Femur (tissue), 1 donor: Measurements from ENCODE around the gene SLC9A4.

Source experiments
- DNase-seq: peaks from one replicate; pipeline ENCODE4 v3.0.0-alpha.2; 2017

Gene SLC9A4

DNA sequence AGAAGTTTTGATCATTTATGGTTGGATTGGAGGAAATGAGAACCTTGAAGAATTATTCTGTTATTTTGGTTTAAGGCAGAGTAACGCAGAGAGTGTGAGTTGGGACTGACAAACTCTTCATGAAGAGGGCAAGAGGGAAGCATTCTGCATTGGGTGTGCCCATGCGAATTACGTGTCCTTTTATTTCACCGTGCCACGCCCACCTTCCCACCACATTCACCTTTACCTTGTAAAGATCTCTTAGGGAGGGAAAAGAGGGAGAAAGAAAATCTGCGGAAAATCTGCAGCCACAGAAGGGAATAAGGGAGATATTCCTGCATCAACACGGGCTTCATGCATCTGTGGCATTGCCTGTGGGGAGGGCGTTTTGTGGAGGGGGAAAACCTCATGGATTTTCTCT, 31.8 kb downstream of the SLC9A4 start:
- DNase-seq: no peak

DNA sequence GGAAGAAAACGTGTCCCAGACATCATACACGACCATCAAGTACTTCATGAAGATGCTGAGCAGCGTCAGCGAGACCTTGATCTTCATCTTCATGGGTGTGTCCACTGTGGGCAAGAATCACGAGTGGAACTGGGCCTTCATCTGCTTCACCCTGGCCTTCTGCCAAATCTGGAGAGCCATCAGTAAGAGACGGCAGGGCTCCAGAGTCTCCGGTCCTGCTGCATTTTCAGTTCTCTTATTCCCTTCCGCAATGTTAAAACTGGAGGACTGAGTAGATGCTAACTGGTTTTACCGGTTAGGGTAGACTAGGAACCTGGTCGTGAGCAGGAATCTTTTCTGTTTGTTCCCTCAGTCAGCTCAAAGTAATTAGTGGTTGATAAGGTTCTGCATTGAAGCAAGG, 32.3 kb downstream of the SLC9A4 start:
- no peak for DNase-seq

DNA sequence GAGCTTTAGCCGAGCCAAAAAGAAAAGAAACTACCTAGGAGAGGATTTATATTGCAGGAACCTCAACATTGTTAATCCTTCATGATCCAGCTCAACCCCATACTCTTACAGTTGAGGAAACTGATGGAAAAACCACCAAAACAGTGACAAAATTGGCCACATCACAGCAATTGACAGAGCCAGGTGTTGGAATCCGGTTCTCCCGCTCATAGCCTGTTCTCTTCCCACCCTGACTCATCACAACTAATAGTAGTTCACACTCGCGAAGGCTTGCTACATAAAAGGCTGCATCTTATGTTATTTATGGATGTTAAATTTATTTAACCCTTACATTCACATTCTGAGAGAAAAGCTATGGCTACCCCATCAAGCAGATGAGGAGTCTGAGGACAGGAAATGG, 33.7 kb downstream of the SLC9A4 start:
- DNase-seq: no peak

DNA sequence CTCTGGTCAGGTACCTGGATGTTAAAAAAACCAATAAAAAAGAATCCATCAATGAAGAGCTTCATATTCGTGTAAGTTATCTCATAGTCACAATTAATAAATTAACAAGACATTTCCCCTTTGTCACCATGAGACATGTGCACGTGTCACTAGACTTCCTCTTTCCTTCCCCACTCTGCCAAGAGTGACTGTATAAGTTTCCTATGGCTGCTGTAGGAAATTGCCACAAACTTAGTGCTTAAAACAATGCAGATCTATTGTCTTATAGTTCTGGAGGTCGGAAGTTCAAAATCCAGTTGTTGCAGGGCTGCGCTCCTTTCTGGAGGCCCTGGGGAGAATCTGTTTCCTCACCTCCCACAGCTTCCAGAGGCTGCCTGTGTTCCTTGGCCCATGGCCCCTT, 35.8 kb downstream of the SLC9A4 start:
- no peak for DNase-seq

DNA sequence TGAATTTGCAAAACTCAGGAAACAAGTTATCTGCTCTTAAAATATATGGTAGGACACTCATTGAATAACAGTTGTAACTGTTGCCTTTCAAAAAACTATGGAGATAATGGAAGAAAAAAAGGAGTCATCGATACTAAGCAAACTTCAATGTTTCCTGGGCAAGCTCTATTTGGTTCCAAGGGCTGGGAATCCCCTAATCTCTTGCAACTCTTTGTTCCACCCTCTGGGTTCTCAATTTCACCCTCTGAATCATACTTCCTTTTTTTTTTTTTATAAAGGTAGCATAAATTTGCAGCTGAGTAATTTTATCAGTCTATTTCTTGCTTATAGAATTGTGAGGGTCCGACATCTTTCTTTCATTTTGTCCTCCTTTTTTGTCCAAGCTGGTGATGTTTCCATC, 36.7 kb downstream of the SLC9A4 start:
- no peak for DNase-seq

DNA sequence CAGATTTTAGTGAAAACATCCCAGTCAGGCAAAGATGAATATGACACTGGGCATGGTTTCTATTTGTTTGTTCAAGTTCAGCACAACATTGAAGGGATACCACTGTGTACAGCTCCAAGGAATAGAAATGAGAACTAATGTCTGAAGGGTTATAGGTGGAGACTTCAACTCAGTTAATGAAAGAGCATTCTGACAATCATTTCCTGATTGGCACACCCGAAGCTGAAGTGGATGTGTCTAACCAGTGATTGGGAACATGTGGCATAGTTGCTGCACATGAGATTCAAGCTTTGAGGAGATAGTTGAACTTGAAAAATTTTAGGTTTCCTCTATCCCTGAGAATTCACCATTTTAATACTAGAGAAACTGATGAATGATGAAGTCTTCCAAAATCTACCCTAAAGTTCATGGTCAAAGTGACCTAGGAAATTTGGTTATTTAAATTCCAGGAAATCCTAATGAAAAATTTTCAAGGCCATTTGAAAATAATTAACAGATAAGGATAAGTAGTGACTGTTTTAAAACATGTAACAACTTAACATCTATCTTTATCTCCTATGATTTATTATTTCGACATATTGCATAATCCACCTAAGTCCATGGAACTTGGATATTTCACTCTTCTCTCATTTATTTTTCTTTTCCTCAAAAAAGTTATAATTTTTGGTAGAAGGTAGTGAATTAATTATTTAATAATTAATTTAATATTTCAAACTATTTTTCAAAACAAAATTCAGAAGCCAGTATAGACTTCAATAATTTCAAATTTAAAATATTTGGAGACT, 38.0 kb downstream of the SLC9A4 start:
- no peak for DNase-seq

DNA sequence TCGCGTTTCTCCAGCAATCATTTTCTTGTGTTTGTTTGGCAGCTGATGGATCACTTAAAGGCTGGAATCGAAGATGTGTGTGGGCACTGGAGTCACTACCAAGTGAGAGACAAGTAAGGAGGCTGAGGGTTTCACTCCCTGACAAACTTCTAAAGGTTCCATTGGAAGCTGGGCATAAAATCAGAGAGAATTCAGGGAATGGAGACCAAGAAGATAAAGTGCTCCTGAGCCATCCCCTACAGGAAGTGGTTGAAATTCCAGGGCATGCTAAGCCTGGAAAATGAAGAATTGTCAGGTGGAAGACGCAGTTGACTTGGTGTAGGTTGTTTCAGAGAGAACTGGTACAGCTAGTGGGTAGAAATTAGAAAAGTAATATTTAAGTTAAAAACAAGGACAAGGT, 39.1 kb downstream of the SLC9A4 start:
- DNase-seq: no peak

DNA sequence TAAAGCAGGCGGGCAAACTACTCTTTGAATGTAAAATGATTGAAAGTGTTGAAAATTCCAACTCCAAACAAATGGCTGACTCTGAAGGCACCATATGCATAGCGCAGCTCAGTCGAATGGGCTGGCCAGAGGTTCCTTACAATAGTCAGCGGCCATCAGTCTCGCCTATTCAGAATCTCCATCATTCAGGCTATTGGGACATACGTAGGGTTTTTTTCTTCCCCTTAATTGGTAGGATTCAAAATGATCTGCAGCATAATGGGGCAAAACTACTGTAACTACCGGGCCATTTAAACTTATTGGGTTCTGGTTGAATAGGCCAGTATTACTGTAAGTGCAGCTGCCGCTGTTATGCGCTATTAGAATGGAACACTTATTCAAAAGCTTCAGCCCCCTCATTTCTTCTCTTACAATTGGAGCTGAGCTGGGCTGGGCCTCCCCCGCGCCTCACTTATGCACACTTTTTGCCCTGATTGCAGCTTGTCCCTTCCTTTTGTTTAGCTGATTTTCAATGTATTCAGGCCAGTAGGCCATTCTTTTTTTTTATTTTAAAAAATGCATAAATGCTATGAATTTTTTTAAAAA, 40.4 kb downstream of the SLC9A4 start:
- DNase-seq: no peak

DNA sequence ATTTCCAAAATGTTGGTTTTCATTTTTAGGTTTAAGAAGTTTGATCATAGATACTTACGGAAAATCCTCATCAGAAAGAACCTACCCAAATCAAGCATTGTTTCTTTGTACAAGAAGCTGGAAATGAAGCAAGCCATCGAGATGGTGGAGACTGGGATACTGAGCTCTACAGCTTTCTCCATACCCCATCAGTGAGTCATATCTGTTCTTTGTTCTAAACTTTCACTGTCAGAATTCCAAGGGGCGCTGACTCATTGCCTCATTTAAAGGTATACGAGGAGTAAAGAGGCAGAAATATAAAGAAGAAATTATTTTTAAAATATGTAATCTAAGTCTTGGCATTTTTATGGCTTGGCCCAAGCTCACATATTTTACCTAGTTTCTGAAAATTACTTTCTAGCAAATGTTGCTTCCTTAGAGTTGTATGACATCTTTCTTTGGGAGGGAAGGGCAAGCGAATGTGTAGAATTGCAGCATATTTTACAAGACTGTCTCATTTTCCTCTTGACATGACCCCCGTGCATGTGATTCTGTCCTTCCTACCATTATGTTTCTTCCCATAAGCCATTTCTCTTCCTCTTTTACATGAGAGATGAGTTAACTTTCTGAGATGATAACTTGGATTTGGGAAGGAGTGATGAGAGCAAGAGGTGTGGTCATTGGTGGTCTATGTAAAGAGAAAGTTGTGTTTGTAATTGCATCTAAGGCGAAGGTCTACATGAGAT, 41.2 kb downstream of the SLC9A4 start:
- DNase-seq: no peak

DNA sequence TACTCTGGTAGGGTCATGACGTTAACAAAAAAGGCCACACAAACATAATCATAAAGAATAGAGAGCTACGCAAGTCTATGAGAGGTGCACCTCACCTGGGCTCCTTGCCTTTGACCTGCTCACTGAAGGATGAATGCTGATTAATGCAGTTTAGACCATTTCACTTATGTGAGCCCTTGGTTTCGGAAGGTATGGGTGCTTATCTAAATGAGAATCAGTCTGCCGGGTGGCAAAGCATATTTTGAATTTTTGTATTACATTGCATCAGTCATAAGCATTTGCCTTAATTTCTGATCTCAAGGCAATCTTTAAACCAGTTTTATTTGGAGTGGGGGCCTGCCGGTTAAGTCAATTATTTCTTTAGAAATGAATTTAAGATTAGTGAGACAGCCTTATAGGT, 42.8 kb downstream of the SLC9A4 start:
- no peak for DNase-seq

DNA sequence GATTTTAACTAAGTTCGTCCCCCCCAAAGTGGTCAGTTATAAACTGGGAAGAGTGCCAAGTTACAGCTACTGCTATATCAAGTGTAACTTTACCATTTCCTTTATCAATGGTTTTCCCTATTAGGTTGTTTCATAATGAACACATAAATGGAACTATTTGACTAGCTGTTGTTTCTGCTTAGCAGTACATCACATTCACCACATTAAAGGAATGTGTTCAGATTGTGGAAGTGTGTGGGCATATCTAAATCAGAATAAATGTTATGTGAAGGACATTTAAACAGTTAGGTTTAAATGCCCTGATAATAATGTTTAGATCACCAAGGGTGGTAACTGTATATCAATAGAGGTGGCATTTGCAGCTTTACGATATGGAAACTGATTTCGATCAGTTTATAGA, 45.1 kb downstream of the SLC9A4 start:
- no peak for DNase-seq

DNA sequence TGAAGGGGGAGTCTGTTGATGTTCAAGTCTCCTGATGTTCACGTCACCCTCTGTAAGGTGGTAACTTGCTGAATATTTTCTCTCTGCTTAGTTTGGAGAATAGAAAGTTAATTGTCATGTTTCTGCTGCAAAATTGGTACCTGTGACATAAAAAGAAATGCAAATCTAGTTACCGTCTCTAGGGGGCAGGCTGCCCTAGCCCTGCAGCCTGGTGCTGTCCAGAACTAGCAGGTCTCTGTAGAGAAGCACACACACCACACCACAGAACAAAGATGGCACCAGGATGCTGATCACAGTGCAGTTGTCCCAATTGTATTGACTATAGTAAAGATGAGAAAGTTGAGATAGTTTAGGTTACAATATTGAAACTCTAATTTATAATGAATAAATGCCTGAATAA, 47.0 kb downstream of the SLC9A4 start:
- DNase-seq: no peak

DNA sequence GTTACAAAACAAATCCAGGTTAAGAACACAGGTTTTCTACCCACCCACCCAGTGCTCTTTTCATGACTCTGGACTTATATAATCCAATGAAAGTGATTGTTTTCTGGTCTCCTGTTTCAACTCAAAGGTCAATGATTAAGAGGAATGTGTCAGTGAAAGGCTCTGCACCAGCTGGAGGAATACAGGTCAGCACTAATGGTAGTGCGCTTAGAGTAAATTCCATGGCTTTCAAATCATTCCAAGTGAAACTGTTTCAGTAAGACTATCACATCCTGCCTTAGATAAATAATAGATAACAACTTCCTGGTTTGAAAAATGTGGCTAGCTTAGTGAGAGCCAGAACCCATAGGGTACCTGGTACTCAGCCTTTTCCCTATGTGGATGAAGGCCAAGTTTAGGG, 47.8 kb downstream of the SLC9A4 start:
- DNase-seq: no peak

DNA sequence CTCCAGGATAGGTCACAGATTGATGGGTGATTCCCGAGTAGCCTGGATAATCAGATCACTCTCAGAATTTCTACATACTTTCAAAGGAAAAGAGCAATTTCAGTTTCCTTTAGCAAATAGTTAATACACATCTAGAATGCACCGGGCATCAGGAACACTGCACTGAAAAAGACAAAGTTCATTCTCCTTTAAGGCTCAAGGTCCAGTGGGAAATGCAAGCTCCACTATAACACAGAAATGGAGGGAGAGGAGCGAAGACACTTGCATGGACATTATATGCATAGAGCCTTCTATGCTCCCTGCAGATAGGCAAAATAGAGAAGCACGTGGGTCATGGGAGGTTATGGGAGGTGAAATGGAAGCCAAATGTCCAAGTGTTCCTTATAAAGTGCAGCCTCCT, 49.1 kb downstream of the SLC9A4 start:
- no peak for DNase-seq

DNA sequence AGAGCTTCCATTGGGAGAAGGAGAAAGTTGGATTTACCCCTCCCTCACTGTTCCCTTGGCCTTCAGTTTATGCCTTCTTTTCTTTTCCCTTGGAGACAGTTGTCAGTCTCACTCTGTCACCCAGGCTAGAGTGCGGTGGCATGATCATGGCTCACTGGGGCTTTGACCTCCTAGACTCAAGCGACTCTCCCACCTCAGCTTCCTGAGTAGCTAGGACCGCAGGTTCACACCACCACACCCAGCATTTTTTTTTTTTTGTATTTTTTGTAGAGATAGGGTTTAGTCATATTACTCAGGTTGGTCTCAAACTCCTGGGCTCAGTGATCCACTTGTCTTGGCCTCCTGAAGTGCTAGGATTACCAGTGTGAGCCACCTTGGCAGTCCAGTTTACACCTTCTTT, 49.9 kb downstream of the SLC9A4 start:
- no peak for DNase-seq

DNA sequence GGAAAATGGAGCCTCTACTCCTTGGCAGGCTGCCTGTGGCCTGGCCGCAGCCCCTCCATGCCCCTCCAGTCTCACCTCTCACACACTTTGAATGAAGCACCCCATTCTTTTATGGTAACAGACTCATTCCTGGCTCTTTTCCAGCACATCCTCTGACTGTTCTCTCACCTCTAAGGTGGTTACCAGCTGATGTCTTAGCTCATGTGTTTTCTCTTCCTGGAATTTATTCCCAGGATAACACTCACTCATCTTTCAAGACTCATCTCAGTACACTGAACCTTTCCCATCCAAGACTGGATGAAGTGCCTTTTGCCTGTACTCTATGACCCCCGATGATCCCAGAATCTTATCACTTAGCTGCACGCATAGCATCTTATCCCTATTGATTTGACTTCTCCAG, 50.6 kb downstream of the SLC9A4 start:
- DNase-seq: no peak

DNA sequence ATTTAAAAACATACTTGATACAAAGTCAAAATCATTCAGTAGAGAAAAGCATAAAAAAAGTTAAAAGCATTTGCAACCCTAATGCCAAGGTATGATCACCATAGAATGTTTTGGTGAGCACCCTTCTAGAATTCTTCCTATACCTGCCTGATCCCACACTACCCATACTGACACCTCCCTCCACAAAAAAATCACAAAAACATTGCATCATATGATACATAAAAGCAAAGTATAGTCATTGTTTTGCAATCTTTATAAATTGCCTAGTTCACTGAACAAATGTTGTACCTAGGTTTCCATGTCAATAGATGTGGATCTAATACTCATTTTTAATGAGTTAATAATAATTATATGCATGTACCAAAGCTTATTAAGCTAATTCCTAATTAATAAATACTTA, 54.1 kb downstream of the SLC9A4 start:
- DNase-seq: no peak

DNA sequence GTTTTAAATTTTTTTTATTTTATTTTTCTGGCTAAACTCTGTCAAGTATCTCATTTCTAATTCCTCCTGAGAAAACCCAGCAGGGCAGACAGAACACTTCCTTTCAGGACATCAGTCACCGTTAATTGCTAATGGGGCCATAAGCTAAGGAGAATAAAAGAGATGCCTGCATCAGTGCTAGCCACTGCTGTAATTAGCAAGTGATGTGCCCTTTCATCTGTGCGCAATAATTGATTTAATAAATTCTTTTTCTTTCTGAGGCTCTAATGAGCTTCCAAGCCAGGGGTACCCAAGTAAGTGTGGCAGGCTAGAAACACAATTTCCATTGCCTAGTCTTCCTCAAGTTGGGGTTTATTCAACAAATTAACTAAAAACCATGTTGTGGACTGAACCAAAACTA, 65.5 kb downstream of the SLC9A4 start:
- DNase-seq: no peak

DNA sequence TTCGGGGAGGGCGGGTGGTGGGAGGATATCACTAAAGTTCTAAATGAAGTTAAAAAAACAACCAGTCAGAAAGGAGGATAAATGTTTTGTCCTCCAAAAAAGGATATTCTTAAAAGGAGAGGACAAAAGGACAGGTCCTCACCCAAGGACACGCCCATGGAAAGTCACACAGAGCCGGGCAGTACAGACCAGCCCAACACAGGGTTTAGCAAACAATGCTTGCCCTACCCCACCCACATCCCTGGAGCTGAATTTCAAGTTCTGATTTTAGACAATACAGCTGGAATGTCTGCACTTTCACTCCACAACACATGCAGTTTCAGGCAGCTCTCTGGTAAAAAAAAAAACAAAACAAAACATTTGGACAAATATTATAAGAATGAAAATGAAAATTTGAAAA, 67.9 kb downstream of the SLC9A4 start:
- no peak for DNase-seq

DNA sequence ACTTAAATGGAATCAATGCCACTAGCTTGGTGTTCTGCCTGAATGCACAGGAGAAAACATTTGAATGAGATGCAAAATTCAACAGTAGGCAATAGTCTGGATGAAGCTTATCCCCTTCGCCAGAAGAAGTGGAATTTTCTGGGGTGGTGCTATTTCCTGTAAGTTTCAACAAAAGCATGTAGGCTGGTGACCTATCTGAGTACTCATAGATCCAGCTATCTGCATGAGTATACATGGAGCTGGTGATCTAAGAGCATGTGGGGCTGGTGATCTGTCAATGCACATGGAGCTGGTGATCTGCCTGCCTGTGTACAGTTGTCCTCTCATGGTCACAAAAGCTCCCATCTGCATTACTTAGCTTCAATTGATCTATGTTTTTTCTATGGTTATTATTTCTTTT, 71.2 kb downstream of the SLC9A4 start:
- DNase-seq: no peak

DNA sequence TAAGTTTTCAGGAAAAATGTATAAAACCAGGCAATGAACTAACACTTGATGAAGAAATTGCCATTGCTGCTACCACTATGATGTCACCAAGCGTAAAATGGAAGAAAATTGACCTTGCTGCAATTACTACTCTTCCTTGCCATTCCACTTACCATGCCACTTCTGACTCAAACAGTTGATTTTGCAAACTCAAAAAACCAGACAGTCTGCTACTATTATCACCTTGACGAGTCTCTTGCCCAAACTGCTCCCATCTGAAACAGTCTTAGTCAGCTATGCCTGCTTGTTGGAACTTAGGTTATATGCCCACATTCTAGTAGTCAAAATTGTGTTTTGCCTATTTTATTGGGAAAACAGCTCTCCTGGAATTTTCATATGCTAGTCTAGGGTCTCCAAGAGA, 74.4 kb downstream of the SLC9A4 start:
- DNase-seq: no peak

DNA sequence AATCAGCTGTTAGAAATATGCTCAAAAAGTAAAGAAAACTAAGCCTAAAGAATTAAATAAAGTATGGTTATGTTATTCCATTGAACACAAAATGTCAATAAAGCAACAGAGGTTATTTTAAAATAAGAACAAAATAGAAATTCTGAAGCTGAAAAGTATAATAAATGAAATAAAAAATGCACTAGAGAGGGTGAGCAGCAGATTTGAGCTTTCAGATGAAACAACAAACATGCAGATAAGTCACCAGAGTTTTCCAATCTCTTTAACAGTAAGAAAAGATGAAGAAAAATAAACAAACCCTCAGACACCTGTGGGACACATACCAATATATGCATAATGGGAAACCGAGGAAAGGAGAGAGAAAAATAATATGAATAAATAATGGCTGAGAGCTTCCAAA, 76.0 kb downstream of the SLC9A4 start:
- DNase-seq: no peak

DNA sequence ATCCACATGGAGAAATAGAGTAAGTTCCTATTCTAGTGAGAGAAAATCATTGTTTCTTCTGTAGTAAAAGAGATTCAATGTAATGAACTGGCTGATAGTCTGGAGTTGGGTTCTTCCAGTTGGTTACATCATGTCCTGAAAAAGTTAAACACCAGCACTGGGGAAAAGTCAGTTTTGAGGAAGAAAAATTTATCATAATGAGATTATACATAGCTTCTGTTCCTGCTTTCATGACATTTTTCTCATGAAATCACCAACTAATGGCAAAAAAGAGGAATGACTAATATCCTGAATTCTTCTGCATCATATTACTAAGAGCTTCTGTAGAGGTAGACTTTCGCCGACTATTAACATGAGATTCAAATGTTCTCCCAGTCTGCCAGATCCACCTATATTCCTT, 77.1 kb downstream of the SLC9A4 start:
- no peak for DNase-seq

DNA sequence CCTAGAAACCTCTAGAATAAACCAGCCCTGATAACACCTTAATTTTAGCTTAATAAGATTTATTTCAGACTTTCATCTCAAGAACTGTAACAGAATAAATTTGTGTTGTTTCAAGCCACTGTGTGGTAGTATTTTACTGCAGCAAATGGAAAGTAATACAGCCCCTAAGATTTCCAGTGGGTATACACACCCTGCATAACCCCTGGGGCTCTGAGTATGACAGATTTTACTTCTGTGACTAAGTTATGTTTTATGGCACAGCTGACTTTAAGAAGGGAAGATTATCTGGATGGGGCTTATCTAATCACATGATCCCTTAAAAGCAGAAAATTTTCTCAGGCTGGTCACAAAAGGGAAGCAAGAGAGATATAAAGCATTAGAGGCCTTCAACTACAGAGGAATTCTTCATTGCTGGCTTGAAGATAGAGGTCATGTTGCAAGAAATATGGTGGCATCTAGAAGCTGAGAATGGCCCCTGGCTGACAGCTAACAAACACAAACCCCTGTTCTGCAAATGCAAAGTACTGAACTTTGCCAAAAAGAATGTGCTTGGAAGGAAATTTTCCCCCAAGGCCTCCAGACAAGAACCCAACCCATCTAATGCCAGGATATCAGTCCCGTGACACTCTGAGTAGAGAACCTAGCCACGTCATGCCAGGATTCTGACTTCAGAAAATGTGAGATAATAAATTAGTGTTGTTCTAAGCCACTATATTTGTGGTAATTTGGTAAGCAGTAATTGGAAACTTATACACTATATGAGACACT, 78.5 kb downstream of the SLC9A4 start:
- DNase-seq: no peak
